ENCODE data around the gene TNFRSF18. TPM values are rescaled to one million over a fixed set of nuclear protein-coding genes. Genes with fewer than 3 reads are reported as not detected.

The TNFRSF18 gene
- total RNA-seq, 4 donors from 2014 or later, result 24.4 to 62.1 (median 33.5) TPM

DNA sequence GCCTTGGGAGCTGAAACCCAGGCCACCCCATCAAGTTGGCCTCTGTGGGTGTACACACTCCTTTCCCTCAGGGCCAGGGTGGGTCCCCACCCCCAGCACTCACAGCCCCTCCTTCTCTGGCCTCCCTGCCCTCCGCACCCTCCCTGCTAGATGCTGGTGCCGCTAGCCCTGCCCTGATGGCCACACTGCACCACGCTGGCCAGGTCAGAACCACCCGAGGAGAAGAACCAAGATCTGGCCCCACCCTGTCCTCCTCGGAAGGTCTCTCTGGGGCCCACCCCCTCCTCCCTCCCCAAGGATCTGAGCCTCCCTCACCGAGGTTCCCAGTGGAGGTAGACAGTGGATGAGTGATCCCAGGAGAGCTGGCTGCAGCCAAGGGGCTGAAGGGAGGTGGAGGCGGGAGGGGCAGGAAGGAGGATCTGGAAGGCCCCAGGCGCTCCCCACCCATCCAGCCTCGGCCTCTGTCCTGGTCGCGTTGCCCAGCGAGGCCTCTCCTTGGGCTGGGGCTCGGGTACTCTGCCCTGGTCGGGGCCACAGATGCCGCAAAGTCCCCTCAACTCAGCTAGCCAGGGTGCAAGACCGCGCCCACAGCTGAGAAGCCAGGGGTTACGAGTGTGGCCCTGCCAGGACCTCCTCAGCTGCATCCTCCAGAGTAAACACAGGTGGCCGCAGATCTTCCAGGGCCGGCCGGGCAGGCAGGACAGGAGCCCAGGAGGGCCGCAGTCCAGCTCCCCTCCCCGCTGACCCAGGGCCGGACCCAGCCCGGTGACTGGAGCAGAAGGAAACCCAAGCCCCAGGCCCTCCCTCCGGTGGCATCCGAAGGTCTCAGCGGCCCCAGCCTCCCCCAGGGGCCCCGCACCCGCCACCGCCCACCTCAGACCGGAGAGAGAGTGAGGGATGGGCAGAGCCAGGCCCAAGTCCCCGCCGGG, 30.8 kb upstream of the TNFRSF18 start:
- H3K27ac ChIP-seq, result no peak overlapping the region
- peaks cover 8% of the 10 kb centered on the region for H3K27me3 ChIP-seq
- H3K4me3 ChIP-seq, result no peak overlapping the region
- no peaks in the 10 kb centered on the region for H3K36me3 ChIP-seq
- peaks cover 54% of the 10 kb centered on the region for H3K4me1 ChIP-seq
- no peaks in the 10 kb centered on the region for H3K9me3 ChIP-seq
- TF ChIP-seq, protein P1, sequence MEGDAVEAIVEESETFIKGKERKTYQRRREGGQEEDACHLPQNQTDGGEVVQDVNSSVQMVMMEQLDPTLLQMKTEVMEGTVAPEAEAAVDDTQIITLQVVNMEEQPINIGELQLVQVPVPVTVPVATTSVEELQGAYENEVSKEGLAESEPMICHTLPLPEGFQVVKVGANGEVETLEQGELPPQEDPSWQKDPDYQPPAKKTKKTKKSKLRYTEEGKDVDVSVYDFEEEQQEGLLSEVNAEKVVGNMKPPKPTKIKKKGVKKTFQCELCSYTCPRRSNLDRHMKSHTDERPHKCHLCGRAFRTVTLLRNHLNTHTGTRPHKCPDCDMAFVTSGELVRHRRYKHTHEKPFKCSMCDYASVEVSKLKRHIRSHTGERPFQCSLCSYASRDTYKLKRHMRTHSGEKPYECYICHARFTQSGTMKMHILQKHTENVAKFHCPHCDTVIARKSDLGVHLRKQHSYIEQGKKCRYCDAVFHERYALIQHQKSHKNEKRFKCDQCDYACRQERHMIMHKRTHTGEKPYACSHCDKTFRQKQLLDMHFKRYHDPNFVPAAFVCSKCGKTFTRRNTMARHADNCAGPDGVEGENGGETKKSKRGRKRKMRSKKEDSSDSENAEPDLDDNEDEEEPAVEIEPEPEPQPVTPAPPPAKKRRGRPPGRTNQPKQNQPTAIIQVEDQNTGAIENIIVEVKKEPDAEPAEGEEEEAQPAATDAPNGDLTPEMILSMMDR (IDR thresholded peaks at IDR 0.05), result no peak
- TF ChIP-seq POLR2AphosphoS5 (IDR thresholded peaks at IDR 0.05) (no peak), EP300 (IDR thresholded peaks at IDR 0.05) (no peak), POLR2A (IDR thresholded peaks at IDR 0.05) (no peak)
- 47% methylated on average over 8 of the region's 34 CpGs for WGBS
- DNase-seq (ENCODE audit: low spot score in 2 of 2), result no peak

DNA sequence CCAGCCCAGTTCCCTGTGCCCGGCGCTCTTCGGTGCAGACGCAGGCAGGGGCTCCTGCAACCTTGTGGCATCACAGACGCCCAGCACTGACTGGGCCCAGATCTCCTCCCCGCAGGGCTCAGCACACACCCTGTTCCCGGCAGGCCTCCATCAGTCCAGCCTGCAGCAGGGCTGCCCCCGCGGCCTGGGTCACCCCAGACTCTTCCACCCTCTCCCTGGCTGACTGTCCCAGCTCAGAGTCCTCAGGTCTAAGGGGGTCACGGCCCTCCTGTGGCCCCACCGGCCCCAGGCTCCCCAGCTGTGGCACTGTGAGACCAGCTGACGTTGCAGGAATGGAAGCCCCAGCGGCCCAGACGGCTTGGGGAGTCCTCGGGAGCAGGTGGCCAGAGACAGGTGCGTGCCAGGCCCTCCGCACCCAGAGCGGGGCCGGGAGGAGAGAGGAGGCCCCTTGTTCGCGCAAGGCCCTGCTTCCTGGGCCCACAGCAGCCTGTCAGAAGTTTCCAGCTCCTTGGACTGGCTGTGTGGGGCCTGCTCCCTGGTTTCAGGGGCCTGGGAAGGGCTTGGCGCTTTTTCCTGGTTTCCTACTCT, 29.9 kb upstream of the TNFRSF18 start:
- no peaks in the 10 kb centered on the region for H3K9me3 ChIP-seq
- no peak overlapping the region for H3K27ac ChIP-seq
- no peak overlapping the region for H3K4me3 ChIP-seq
- H3K4me1 ChIP-seq, result peaks cover 54% of the 10 kb centered on the region
- no peak for DNase-seq (ENCODE audit: low spot score in 2 of 2)
- no peaks in the 10 kb centered on the region for H3K36me3 ChIP-seq
- no peak for TF ChIP-seq POLR2A (IDR thresholded peaks at IDR 0.05)
- TF ChIP-seq, protein P1 (IDR thresholded peaks at IDR 0.05), result no peak
- TF ChIP-seq EP300 (IDR thresholded peaks at IDR 0.05), result no peak
- no peak for TF ChIP-seq POLR2AphosphoS5 (IDR thresholded peaks at IDR 0.05)
- peaks cover 8% of the 10 kb centered on the region for H3K27me3 ChIP-seq
- WGBS, result 90% methylated on average over 6 of the region's 22 CpGs

DNA sequence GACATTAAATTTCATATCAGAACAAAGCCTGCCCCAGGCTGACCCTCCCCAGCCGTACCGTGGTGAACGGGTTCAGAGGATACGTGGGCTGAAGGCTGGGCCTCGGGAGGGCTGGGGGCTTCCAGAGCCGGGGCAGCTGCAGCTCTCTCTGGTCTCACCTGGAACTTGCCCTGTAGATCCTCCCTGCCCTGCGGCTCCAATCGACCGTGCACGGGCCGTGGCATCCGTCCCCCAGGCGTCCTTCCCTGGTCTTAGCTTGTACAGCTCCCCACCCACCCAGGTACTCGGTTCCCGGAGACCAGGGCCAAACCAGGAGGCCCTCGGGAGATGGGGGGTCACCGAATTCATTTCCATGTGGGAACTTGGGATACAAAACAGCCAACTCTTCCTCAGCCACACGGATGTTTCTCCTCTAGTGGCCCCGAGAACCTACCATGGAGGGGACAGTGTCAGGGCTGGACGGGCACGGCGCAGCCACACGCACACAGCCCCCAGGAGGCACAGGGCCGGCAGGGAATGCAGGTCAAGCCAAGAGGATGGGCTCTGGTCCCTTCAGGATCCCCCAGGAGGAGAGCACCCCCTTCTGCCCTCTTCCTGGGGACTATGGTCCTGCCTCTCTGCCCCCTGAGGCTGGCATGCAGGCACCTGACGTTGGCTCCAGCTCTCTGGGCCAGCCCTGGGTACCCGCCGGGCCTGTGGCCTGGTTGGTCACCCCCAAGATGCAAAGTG, 28.8 kb upstream of the TNFRSF18 start:
- Histone ChIP-seq H3K9me3 (no peaks in the 10 kb centered on the region), H3K4me1 (peaks cover 58% of the 10 kb centered on the region), H3K36me3 (no peaks in the 10 kb centered on the region), H3K27ac (no peak overlapping the region), H3K4me3 (no peak overlapping the region), H3K27me3 (peaks cover 8% of the 10 kb centered on the region)
- TF ChIP-seq, protein P1 (IDR thresholded peaks at IDR 0.05), result no peak
- TF ChIP-seq POLR2A (IDR thresholded peaks at IDR 0.05) (no peak), POLR2AphosphoS5 (IDR thresholded peaks at IDR 0.05) (no peak), EP300 (IDR thresholded peaks at IDR 0.05) (no peak)
- DNase-seq (ENCODE audit: low spot score in 2 of 2), result no peak
- WGBS, result 85% methylated on average over 23 of the region's 27 CpGs

DNA sequence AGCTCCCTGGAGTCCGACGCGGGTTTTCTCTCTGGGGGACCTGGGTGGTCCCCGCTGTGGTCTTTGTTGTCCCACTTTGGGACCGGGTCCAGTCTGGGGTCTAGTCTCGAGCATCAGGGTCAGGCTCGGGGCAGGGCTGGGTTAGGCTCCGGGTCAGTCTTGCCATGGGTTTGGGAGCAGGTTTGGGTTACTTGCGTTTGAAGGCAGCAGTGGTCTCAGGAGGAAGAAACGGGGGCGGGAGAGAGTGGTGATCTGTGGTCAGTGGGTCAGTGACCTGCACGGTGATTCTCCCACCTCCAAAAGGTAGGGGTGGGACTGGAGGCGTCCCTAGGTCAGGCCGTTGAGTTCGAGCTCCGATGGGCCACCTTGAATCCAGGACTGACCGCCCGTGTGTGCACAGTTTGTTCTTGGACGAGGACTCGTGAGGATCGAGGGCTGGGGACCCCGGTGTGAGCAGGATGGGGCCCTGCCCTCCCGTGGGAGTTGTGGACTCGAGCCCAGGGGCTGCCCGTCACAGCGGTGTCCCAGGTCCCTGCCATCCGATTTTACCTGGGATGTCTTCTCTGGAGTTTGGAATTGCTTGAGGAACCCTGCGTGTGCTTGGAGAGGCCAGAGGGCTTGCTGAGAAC, 27.9 kb upstream of the TNFRSF18 start:
- Histone ChIP-seq H3K36me3 (no peaks in the 10 kb centered on the region), H3K9me3 (no peaks in the 10 kb centered on the region), H3K27ac (no peak overlapping the region), H3K4me1 (peaks cover 58% of the 10 kb centered on the region), H3K4me3 (no peak overlapping the region), H3K27me3 (peaks cover 4% of the 10 kb centered on the region)
- TF ChIP-seq POLR2AphosphoS5 (IDR thresholded peaks at IDR 0.05) (no peak), POLR2A (IDR thresholded peaks at IDR 0.05) (no peak), EP300 (IDR thresholded peaks at IDR 0.05) (no peak)
- TF ChIP-seq, protein P1 (IDR thresholded peaks at IDR 0.05), result no peak
- 92% methylated on average over 28 of the region's 28 CpGs for WGBS
- DNase-seq (ENCODE audit: low spot score in 2 of 2), result no peak
